GM12878 (cell line): ENCODE data around the gene THAP11. TPM values are rescaled to one million over a fixed set of nuclear protein-coding genes. Genes with fewer than 3 reads are reported as not detected.

ENCODE experiments used
- BMI1 ChIP-seq: fragments of 450-650 bp; IDR thresholded peaks from 2 replicates; pipeline ENCODE4 v1.6.1; 2016; ENCODE audit warnings: mild to moderate bottlenecking, moderate library complexity, borderline replicate concordance
- CBX3 ChIP-seq: fragments of 200-600 bp; sonication (generic); IDR thresholded peaks from 2 replicates; pipeline ENCODE4 v1.6.1; 2016; ENCODE audit warnings: low read depth, borderline replicate concordance
- ESRRA ChIP-seq: IDR thresholded peaks from 2 replicates; pipeline ENCODE4 v1.6.1; 2012; ENCODE audit warnings: mild to moderate bottlenecking, low read length, improper control_type of control experiment
- EZH2 ChIP-seq: IDR thresholded peaks from 2 replicates; pipeline ENCODE4 v1.6.1; 2012; ENCODE audit warnings: low read depth, mild to moderate bottlenecking, control low read depth, inconsistent platforms, low read length, borderline replicate concordance; ENCODE audit not compliant: control insufficient read depth
- FOXK2 ChIP-seq: fragments of 450-650 bp; IDR thresholded peaks from 2 replicates; pipeline ENCODE4 v1.6.1; 2017; ENCODE audit warnings: mild to moderate bottlenecking, moderate library complexity
- MEF2B ChIP-seq: fragments of 450-650 bp; IDR thresholded peaks from 2 replicates; pipeline ENCODE4 v1.6.1; 2018; ENCODE audit warnings: mild to moderate bottlenecking, moderate library complexity; ENCODE audit not compliant: partially characterized antibody, poor library complexity, severe bottlenecking
- MXI1 ChIP-seq: fragments of 150-350 bp; IDR thresholded peaks from 2 replicates; pipeline ENCODE4 v1.6.1; 2011; ENCODE audit warnings: low read depth, mild to moderate bottlenecking, inconsistent platforms, low read length, improper control_type of control experiment
- PAX5 ChIP-seq: IDR thresholded peaks from 2 replicates; pipeline ENCODE4 v1.6.1; 2011; ENCODE audit warnings: low read depth, low read length, borderline replicate concordance
- PML ChIP-seq: IDR thresholded peaks from 2 replicates; pipeline ENCODE4 v1.6.1; 2012; ENCODE audit warnings: low read length, inconsistent platforms
- POLR2A ChIP-seq: IDR thresholded peaks from 2 replicates; pipeline ENCODE4 v1.6.1; 2011; ENCODE audit warnings: low read depth, mild to moderate bottlenecking, low read length
- POLR2AphosphoS5 ChIP-seq: IDR thresholded peaks from 2 replicates; pipeline ENCODE4 v1.6.1; 2011; ENCODE audit warnings: mild to moderate bottlenecking, low read length, inconsistent platforms
- RAD51 ChIP-seq: fragments of 450-650 bp; IDR thresholded peaks from 2 replicates; pipeline ENCODE4 v1.6.1; 2016; ENCODE audit warnings: moderate library complexity, mild to moderate bottlenecking, inconsistent platforms
- RB1 ChIP-seq: fragments of 450-650 bp; formaldehyde crosslinking; IDR thresholded peaks from 2 replicates; pipeline ENCODE4 v1.6.1; 2017; ENCODE audit warnings: mild to moderate bottlenecking, borderline replicate concordance
- SIN3A ChIP-seq: IDR thresholded peaks from 2 replicates; pipeline ENCODE4 v1.6.1; 2012; ENCODE audit warnings: low read depth, low read length, improper control_type of control experiment
- SMAD1 ChIP-seq: fragments of 450-650 bp; IDR thresholded peaks from 2 replicates; pipeline ENCODE4 v1.6.1; 2018; ENCODE audit warnings: mild to moderate bottlenecking, low read depth; ENCODE audit not compliant: partially characterized antibody
- SP1 ChIP-seq: IDR thresholded peaks from one replicate; pipeline ENCODE4 v1.6.1; 2011; ENCODE audit warnings: low read depth, low read length
- TARDBP ChIP-seq: IDR thresholded peaks from 2 replicates; pipeline ENCODE4 v1.6.1; 2016; ENCODE audit warnings: borderline replicate concordance
- TCF3 ChIP-seq: IDR thresholded peaks from 2 replicates; pipeline ENCODE4 v1.6.1; 2012; ENCODE audit warnings: low read depth, mild to moderate bottlenecking, low read length, borderline replicate concordance; ENCODE audit not compliant: insufficient read depth
- TCF7 ChIP-seq: IDR thresholded peaks from 2 replicates; pipeline ENCODE4 v1.6.1; 2014; ENCODE audit warnings: antibody characterized with exemption, borderline replicate concordance
- polyA plus RNA-seq, 11 experiments: library from polyadenylated mRNA; depleted of rRNA in 4 of 11; unstranded in 6 of 11; stranded (reverse) in 5 of 11; fragments of >200 nt; fragmentation: Nextera tagmentation in 4 of 11; fragmentation: Illumina TruSeq in 1 of 11; extraction: Ambion mirVana in 4 of 11; extraction: Trizol in 1 of 11; gene quantifications; 1 replicate in 1 of 11; 2 replicates in 10 of 11; pipeline versions ENCODE4 v1.2.1 to v1.2.3, GENCODE V29; 2011 to 2016; ENCODE audit warnings: inconsistent platforms in 2 of 11, missing spikeins in 2 of 11, low read depth in 1 of 11
- total RNA-seq, 4 experiments: library from RNA; depleted of rRNA in 3 of 4; stranded (reverse); fragments of >200 nt in 3 of 4; fragmentation: Illumina TruSeq in 1 of 4; extraction: Trizol in 1 of 4; gene quantifications; 2 replicates each; pipeline versions ENCODE4 v1.2.1 to v1.2.3, GENCODE V29; 2013 to 2021
- TF ChIP-seq, protein P1 (sequence below): fragments of 450-650 bp; IDR thresholded peaks from 2 replicates; pipeline ENCODE4 v1.6.1; 2014; ENCODE audit warnings: mild to moderate bottlenecking
- TF ChIP-seq, protein P2 (sequence below): IDR thresholded peaks from 2 replicates; pipeline ENCODE4 v1.6.1; 2012; ENCODE audit warnings: low read depth, low read length, improper control_type of control experiment
- TF ChIP-seq, protein P3 (sequence below): fragments of 450-650 bp; formaldehyde crosslinking; IDR thresholded peaks from 2 replicates; pipeline ENCODE4 v1.4.0; 2020; ENCODE audit warnings: mild to moderate bottlenecking, moderate library complexity
- TF ChIP-seq, protein P4 (sequence below): IDR thresholded peaks from 2 replicates; pipeline ENCODE4 v1.6.1; 2011; ENCODE audit warnings: borderline replicate concordance, low read depth, mild to moderate bottlenecking, moderate library complexity, mixed read lengths, low read length; ENCODE audit not compliant: insufficient read depth; ENCODE audit errors: extremely low read length
- TF ChIP-seq, protein P5 (sequence below): IDR thresholded peaks from 2 replicates; pipeline ENCODE4 v1.6.1; 2011; ENCODE audit warnings: mild to moderate bottlenecking, low read depth, low read length, moderate library complexity; ENCODE audit not compliant: insufficient replicate concordance

The THAP11 gene
- total and polyA plus RNA-seq, 10 of the 15 experiments (the other 5 are each of a cell fraction or from before 2014, with no cell fraction given) = 2.5 to 36.7 (median 21.4) TPM

DNA sequence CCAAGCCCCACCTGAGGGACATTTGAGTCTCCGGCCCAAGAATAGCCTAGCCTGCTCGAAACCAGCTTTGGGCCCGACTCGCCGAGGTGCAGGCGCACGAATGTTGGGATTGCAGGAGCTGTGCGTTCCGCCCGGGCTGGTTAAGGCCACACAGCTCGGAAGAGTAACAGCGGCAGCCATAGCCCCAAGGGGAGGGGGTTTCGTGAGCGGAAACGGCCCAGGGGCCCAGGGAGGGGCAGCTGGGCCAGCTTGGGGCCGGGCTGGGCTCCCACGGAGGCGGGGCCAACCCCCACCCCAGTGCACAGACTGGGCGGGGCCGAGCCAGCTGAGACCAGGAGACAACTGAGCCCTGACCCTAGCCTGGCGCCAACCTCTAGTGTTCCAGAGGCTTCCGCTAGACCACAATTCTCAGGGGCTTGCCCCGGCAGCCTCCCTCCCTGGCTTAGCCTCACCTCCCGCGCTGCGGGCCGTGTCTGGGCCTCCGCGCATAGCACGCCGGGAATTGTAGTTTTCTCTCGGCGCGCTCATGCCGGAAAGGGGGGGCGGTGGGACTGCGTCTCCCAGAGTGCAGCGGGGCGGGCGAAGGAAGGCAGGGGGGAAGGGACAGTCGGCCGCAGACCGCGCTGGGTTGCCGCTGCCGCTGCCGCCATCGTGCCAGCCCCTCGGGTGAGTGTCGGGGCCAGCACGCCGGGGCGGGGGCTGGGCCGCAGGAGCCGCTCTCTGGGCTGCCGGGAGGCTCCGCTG, 4.4 kb downstream of the THAP11 start, which contains the start of gene NUTF2 (continued):
- TF ChIP-seq RAD51 = no peak
- TF ChIP-seq MEF2B = peak; percentile 90
- TF ChIP-seq ESRRA = peak; percentile 18; the same call in 1 of the 2 replicates
- no peak; the same call in none of the 2 replicates for TF ChIP-seq SIN3A
- TF ChIP-seq, protein P1, sequence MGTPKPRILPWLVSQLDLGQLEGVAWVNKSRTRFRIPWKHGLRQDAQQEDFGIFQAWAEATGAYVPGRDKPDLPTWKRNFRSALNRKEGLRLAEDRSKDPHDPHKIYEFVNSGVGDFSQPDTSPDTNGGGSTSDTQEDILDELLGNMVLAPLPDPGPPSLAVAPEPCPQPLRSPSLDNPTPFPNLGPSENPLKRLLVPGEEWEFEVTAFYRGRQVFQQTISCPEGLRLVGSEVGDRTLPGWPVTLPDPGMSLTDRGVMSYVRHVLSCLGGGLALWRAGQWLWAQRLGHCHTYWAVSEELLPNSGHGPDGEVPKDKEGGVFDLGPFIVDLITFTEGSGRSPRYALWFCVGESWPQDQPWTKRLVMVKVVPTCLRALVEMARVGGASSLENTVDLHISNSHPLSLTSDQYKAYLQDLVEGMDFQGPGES = no peak
- no peak; the same call in 1 of the 2 replicates for TF ChIP-seq MXI1
- TF ChIP-seq EZH2 = no peak
- no peak for TF ChIP-seq SMAD1
- TF ChIP-seq POLR2A = peak; percentile 88
- peak; percentile 83; the same call in 1 of the 2 replicates for TF ChIP-seq PML
- TF ChIP-seq, protein P2, sequence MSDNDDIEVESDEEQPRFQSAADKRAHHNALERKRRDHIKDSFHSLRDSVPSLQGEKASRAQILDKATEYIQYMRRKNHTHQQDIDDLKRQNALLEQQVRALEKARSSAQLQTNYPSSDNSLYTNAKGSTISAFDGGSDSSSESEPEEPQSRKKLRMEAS = peak; percentile 70; the same call in 1 of the 2 replicates
- no peak for TF ChIP-seq TCF7
- TF ChIP-seq, protein P3, sequence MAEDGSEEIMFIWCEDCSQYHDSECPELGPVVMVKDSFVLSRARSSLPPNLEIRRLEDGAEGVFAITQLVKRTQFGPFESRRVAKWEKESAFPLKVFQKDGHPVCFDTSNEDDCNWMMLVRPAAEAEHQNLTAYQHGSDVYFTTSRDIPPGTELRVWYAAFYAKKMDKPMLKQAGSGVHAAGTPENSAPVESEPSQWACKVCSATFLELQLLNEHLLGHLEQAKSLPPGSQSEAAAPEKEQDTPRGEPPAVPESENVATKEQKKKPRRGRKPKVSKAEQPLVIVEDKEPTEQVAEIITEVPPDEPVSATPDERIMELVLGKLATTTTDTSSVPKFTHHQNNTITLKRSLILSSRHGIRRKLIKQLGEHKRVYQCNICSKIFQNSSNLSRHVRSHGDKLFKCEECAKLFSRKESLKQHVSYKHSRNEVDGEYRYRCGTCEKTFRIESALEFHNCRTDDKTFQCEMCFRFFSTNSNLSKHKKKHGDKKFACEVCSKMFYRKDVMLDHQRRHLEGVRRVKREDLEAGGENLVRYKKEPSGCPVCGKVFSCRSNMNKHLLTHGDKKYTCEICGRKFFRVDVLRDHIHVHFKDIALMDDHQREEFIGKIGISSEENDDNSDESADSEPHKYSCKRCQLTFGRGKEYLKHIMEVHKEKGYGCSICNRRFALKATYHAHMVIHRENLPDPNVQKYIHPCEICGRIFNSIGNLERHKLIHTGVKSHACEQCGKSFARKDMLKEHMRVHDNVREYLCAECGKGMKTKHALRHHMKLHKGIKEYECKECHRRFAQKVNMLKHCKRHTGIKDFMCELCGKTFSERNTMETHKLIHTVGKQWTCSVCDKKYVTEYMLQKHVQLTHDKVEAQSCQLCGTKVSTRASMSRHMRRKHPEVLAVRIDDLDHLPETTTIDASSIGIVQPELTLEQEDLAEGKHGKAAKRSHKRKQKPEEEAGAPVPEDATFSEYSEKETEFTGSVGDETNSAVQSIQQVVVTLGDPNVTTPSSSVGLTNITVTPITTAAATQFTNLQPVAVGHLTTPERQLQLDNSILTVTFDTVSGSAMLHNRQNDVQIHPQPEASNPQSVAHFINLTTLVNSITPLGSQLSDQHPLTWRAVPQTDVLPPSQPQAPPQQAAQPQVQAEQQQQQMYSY (CRISPR knock-in tag) = no peak
- TF ChIP-seq BMI1 = no peak
- TF ChIP-seq FOXK2 = no peak
- TF ChIP-seq CBX3 = no peak
- TF ChIP-seq SP1 = peak; percentile 70
- peak; percentile 10; the same call in 1 of the 2 replicates for TF ChIP-seq PAX5
- TF ChIP-seq, protein P4, sequence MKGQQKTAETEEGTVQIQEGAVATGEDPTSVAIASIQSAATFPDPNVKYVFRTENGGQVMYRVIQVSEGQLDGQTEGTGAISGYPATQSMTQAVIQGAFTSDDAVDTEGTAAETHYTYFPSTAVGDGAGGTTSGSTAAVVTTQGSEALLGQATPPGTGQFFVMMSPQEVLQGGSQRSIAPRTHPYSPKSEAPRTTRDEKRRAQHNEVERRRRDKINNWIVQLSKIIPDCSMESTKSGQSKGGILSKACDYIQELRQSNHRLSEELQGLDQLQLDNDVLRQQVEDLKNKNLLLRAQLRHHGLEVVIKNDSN = no peak
- TF ChIP-seq, protein P5, sequence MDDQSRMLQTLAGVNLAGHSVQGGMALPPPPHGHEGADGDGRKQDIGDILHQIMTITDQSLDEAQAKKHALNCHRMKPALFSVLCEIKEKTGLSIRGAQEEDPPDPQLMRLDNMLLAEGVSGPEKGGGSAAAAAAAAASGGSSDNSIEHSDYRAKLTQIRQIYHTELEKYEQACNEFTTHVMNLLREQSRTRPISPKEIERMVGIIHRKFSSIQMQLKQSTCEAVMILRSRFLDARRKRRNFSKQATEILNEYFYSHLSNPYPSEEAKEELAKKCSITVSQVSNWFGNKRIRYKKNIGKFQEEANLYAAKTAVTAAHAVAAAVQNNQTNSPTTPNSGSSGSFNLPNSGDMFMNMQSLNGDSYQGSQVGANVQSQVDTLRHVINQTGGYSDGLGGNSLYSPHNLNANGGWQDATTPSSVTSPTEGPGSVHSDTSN = no peak
- TF ChIP-seq TARDBP = peak; percentile 95
- peak; percentile 76; the same call in 1 of the 2 replicates for TF ChIP-seq POLR2AphosphoS5
- no peak; the same call in 1 of the 2 replicates for TF ChIP-seq RB1
- TF ChIP-seq TCF3 = peak; percentile 69; the same call in 1 of the 2 replicates
